H1 (cell line): Measurements from ENCODE around the gene YIF1A. TPM values are rescaled to one million over a fixed set of nuclear protein-coding genes. Genes with fewer than 3 reads are reported as not detected.

Experiments
- CEBPB ChIP-seq: IDR thresholded peaks from 2 replicates; pipeline ENCODE4 v1.6.1; 2012; ENCODE audit warnings: low read depth, low read length
- CHD7 ChIP-seq: fragments of 300-600 bp; sonication (generic); IDR thresholded peaks from 2 replicates; pipeline ENCODE4 v1.7.1; 2012; ENCODE audit warnings: low read length, moderate library complexity, mild to moderate bottlenecking, inconsistent platforms; ENCODE audit not compliant: insufficient replicate concordance
- CTCF ChIP-seq, 3 experiments: IDR thresholded peaks; 1 replicate in 2 of 3; 2 replicates in 1 of 3; pipeline versions ENCODE4 v1.5.1 to v1.6.1; 2011; ENCODE audit warnings: low read length in 3 of 3, mild to moderate bottlenecking in 3 of 3, inconsistent platforms in 2 of 3, low read depth in 1 of 3, moderate library complexity in 1 of 3; ENCODE audit not compliant: insufficient read depth in 1 of 3; ENCODE audit errors: control extremely low read depth in 1 of 3
- EP300 ChIP-seq, 2 experiments: IDR thresholded peaks; 1 replicate in 1 of 2; 2 replicates in 1 of 2; pipeline ENCODE4 v1.6.1; 2011 to 2012; ENCODE audit warnings: low read depth in 2 of 2, low read length in 2 of 2, mild to moderate bottlenecking in 2 of 2, borderline replicate concordance in 1 of 2, inconsistent platforms in 1 of 2, moderate library complexity in 1 of 2
- GABPA ChIP-seq: IDR thresholded peaks from 2 replicates; pipeline ENCODE4 v1.6.1; 2011; ENCODE audit warnings: mild to moderate bottlenecking, low read length, moderate library complexity, borderline replicate concordance; ENCODE audit not compliant: insufficient read depth
- GTF2F1 ChIP-seq: IDR thresholded peaks from 2 replicates; pipeline ENCODE4 v1.6.1; 2012; ENCODE audit warnings: low read depth, low read length, improper control_type of control experiment, borderline replicate concordance
- KDM5A ChIP-seq: fragments of 200-600 bp; IDR thresholded peaks from 2 replicates; pipeline ENCODE4 v1.7.1; 2012; ENCODE audit warnings: mild to moderate bottlenecking, low read length, inconsistent platforms, mixed read lengths
- RBBP5 ChIP-seq: IDR thresholded peaks from 2 replicates; pipeline ENCODE4 v1.7.1; 2012; ENCODE audit warnings: low read depth, mild to moderate bottlenecking, inconsistent platforms, low read length, moderate library complexity, borderline replicate concordance
- polyA plus RNA-seq, 7 experiments: library from polyadenylated mRNA; depleted of rRNA in 3 of 7; stranded (reverse) in 5 of 7; unstranded in 2 of 7; fragments of >200 nt in 5 of 7; fragments of 200-250 nt in 2 of 7; gene quantifications; 1 replicate in 5 of 7; 2 replicates in 1 of 7; 4 replicates in 1 of 7; pipeline versions ENCODE4 v1.2.1 to v1.2.3, GENCODE V29; 2011 to 2013; ENCODE audit warnings: missing spikeins in 2 of 7, mixed read lengths in 2 of 7
- total RNA-seq: library from RNA; stranded (reverse); fragmentation: NEBNext Ultra II Directional; extraction: Animal tissue kit (Norgen Biotek cat#: 25700); gene quantifications from 2 replicates; pipeline ENCODE4 v1.2.1, GENCODE V29; 2021

YIF1A gene
- total and polyA plus RNA-seq, 2 of the 8 experiments (the other 6 are each of a cell fraction or from before 2014, with no cell fraction given) = 70.1 to 178 TPM

GRCh38 chr11:66251809-66252208 is 37.1 kb downstream of the YIF1A start (continued):
- TF ChIP-seq CHD7 (no peak), CTCF (IDR thresholded peaks at IDR 0.05; ENCODE audit: control extremely low read depth in 1 of 3, insufficient read depth in 1 of 3, low read depth in 1 of 3, low read length in 3 of 3) (no peak), EP300 (IDR thresholded peaks at IDR 0.05; ENCODE audit: borderline replicate concordance in 1 of 2, low read depth in 2 of 2, low read length in 2 of 2) (no peak), RBBP5 (no peak), CEBPB (no peak), GABPA (no peak), GTF2F1 (no peak), KDM5A (no peak)
